Testis (tissue), 2 donors: ENCODE measurements around the gene TCTN3.

ENCODE experiments used
- POLR2A ChIP-seq: fragments of 450-650 bp; IDR thresholded peaks from one replicate; pipeline ENCODE4 v1.6.1; 2017; ENCODE audit warnings: antibody characterized with exemption, mild to moderate bottlenecking, moderate library complexity
- TF ChIP-seq, protein P1 (sequence below), 3 experiments: fragments of 450-650 bp in 2 of 3; fragments of 200-600 bp in 1 of 3; sonication (generic) in 1 of 3; IDR thresholded peaks; one replicate each; pipeline ENCODE4 v1.5.1; 2016 to 2019; ENCODE audit warnings: antibody characterized with exemption in 3 of 3, mild to moderate bottlenecking in 2 of 3, moderate library complexity in 1 of 3

DNA sequence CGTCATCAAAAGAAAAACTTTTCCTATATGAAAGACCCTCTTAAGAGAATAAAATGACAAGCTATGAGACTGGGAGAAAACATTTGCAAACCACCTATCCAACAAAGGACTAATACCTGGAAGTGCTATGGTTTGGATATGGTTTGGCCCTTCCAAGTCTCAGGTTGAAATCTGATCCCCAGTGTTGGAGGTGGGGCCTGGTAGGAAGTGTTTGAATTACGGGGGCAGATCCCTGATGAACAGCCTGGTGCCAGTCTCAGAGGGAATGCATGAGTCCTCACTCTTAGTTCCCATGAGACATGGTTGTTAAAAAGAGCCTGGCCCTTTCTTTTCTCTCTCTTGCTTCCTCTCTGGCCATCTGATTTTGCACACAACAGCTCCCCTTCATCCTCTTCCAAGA is 43.5 kb downstream of the TCTN3 start:
- TF ChIP-seq, protein P1, sequence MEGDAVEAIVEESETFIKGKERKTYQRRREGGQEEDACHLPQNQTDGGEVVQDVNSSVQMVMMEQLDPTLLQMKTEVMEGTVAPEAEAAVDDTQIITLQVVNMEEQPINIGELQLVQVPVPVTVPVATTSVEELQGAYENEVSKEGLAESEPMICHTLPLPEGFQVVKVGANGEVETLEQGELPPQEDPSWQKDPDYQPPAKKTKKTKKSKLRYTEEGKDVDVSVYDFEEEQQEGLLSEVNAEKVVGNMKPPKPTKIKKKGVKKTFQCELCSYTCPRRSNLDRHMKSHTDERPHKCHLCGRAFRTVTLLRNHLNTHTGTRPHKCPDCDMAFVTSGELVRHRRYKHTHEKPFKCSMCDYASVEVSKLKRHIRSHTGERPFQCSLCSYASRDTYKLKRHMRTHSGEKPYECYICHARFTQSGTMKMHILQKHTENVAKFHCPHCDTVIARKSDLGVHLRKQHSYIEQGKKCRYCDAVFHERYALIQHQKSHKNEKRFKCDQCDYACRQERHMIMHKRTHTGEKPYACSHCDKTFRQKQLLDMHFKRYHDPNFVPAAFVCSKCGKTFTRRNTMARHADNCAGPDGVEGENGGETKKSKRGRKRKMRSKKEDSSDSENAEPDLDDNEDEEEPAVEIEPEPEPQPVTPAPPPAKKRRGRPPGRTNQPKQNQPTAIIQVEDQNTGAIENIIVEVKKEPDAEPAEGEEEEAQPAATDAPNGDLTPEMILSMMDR (IDR thresholded peaks at IDR 0.05) = no peak
- TF ChIP-seq POLR2A = no peak
